Mesothelial cell of epicardium (in vitro differentiated cells): ENCODE results near the gene FBN1. TPM values are rescaled to one million over a fixed set of nuclear protein-coding genes. Genes with fewer than 3 reads are reported as not detected.
A peak's percentile ranks its signal among the peaks of the same experiment; 100 is the strongest.

ENCODE experiments used
- DNase-seq, 2 experiments: peaks; one replicate each; pipeline ENCODE4 v3.0.0; 2021; ENCODE audit warnings: low spot score in 2 of 2; ENCODE audit not compliant: unreplicated experiment in 2 of 2
- H3K27ac Mint-ChIP-seq: 2 replicates; pipeline ENCODE4 v1.8.0; 2021; ENCODE audit warnings: mixed read lengths
- H3K27me3 Mint-ChIP-seq: 2 replicates; pipeline ENCODE4 v1.8.0; 2021; ENCODE audit warnings: low read depth, mixed read lengths
- H3K36me3 Mint-ChIP-seq: 2 replicates; pipeline ENCODE4 v1.8.0; 2021; ENCODE audit warnings: mixed read lengths
- H3K4me1 Mint-ChIP-seq: 2 replicates; pipeline ENCODE4 v1.8.0; 2021; ENCODE audit warnings: mixed read lengths
- H3K4me3 Mint-ChIP-seq: 2 replicates; pipeline ENCODE4 v1.8.0; 2021; ENCODE audit warnings: mild to moderate bottlenecking, moderate library complexity, mixed read lengths
- H3K9me3 Mint-ChIP-seq: 2 replicates; pipeline ENCODE4 v1.8.0; 2021; ENCODE audit warnings: mixed read lengths
- total RNA-seq: library from RNA; stranded (reverse); gene quantifications from 3 replicates; pipeline ENCODE4 v1.2.1, GENCODE V29; 2021
- TF ChIP-seq, protein P1 (sequence below): fragments of 200-600 bp; sonication (generic); IDR thresholded peaks from one replicate; pipeline ENCODE4 v1.5.0; 2021; ENCODE audit warnings: antibody characterized with exemption; ENCODE audit not compliant: unreplicated experiment

FBN1 gene
- total RNA-seq, 1 donor from 2014 or later, result 67.9 TPM

DNA sequence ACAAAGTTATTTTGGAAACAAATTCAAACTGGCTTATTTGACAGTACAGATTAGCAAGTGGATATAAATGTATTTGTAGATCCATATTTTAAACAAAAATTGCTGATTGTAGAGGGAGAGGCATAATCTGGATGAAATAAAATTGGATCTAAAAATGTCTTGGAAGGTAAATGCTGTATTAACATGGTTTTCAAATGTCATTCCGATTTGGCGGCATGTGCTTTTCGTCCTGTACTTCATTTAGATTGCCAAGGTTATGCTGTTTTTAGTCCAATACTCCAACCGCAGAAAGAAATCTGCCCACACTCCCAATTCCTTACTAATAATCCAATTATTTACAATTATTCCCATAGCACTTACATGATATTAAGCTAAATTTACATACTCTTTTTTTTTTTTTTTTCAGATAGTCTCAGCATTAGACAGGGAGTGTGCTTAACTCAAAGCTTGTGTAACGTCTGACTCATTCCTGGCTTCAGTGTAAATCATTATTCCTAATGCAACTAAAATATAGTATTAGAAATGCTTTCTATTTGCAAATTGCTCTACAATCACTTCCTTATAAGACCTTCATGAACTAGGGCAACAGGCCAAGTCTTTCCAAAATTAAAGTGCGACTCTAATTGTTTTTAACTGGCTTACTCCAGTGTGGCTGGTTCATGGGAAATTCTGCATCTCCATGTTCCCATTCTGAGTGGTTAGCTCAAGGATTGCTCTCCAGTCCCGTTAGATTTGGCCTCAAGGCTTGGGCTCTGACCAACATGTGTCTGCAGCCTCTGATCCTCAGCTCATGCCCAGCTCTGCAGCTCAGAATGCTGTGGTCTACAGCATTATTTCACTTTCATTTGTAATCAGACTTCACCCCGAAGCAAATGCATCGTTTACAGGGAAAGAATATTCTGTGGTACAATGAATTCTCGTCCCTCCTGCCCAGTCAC, 103.9 kb downstream of the FBN1 start:
- Mint-ChIP-seq H3K4me1 (peaks cover 19% of the 10 kb centered on the region), H3K9me3 (no peaks in the 10 kb centered on the region), H3K27me3 (no peaks in the 10 kb centered on the region), H3K4me3 (no peak overlapping the region), H3K36me3 (no peaks in the 10 kb centered on the region), H3K27ac (no peak overlapping the region)
- TF ChIP-seq, protein P1, sequence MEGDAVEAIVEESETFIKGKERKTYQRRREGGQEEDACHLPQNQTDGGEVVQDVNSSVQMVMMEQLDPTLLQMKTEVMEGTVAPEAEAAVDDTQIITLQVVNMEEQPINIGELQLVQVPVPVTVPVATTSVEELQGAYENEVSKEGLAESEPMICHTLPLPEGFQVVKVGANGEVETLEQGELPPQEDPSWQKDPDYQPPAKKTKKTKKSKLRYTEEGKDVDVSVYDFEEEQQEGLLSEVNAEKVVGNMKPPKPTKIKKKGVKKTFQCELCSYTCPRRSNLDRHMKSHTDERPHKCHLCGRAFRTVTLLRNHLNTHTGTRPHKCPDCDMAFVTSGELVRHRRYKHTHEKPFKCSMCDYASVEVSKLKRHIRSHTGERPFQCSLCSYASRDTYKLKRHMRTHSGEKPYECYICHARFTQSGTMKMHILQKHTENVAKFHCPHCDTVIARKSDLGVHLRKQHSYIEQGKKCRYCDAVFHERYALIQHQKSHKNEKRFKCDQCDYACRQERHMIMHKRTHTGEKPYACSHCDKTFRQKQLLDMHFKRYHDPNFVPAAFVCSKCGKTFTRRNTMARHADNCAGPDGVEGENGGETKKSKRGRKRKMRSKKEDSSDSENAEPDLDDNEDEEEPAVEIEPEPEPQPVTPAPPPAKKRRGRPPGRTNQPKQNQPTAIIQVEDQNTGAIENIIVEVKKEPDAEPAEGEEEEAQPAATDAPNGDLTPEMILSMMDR, result no peak
- no peak for DNase-seq

DNA sequence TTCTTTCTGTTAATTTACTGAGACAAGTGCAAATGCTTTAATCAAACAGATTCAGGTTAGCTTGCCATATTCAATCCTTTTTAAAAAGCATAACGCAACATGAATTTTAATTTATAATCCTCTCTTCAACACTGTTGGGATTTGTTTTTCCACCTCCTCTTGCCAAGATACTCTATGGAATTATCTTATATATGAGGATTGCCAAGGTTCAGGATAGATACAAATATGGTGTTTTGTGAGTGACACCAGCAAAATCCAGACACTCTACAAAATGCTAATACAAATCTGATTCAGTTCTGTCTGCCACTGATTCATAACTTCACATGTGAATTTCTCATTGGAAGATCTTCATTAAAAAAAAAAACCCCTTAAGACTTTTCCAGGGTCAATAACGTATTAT, 104.8 kb downstream of the FBN1 start:
- TF ChIP-seq, protein P1, result no peak
- Mint-ChIP-seq H3K4me3 (no peak overlapping the region), H3K27ac (no peak overlapping the region), H3K36me3 (no peaks in the 10 kb centered on the region), H3K27me3 (no peaks in the 10 kb centered on the region), H3K9me3 (no peaks in the 10 kb centered on the region), H3K4me1 (peaks cover 20% of the 10 kb centered on the region)
- no peak for DNase-seq

DNA sequence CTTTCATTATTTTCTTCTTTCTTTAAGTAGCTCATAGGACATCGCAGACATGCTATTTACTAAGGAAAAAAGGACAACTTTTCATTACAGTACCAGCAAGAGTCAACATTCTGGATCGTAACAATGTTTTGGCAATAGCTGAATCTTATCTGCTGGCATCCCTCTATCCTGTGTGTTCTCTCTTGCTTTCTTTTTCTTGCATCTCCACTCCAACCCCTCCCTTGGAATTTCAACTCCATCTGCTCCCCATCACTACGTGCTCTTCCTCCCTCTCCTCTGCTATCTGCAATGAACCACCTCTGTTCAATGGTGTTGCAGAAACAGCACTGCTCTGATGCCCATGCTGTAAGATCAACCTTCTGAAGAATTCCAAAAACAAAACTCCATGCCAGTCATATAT, 106.6 kb downstream of the FBN1 start:
- Mint-ChIP-seq H3K4me3 (no peak overlapping the region), H3K9me3 (no peaks in the 10 kb centered on the region), H3K36me3 (no peaks in the 10 kb centered on the region), H3K27ac (no peak overlapping the region), H3K4me1 (peaks cover 22% of the 10 kb centered on the region), H3K27me3 (no peaks in the 10 kb centered on the region)
- TF ChIP-seq, protein P1, result no peak
- no peak for DNase-seq

DNA sequence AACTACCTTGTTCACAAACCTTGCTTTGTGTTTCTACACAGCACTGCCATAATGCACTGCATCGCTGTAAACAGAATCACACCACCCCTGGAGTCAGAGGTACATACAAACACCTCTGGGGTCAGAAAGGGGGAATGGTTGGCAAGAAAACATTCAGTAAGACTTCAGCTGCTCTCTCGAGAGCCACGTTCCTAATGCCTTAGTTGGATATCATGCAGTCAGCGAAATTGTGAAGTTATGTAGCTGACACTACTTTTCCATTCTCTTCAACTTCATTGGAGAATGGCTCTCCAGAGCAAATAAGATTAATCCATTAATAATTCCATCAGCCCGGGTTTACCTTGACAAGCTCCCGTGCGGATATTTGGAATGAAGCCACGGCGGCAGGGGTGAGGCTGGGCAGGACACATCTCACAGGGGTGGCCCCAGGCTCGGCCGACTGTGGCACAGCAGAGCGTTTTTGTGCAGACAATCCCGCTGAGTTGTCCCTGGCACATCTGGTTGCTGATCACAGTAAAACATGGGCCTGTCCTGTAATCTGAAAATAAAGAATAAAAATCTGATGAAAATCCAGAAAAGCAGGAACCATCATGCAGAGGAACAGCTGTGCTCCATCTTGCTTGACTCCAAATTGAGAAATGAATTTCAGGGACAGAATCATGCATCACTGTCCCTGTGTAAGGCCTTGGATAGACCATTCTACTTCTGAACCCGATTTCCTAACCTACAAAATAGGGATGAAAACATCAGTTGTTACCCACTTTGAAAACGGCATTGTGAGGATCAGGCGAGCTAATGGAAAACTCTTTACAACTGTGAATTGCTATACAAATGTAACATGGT, 108.0 kb downstream of the FBN1 start:
- H3K36me3 Mint-ChIP-seq, result no peaks in the 10 kb centered on the region
- peaks cover 34% of the 10 kb centered on the region for H3K4me1 Mint-ChIP-seq
- TF ChIP-seq, protein P1, result no peak
- H3K27me3 Mint-ChIP-seq, result no peaks in the 10 kb centered on the region
- no peaks in the 10 kb centered on the region for H3K9me3 Mint-ChIP-seq
- no peak for DNase-seq
- peak overlapping the region; percentile 80 for H3K27ac Mint-ChIP-seq
- H3K4me3 Mint-ChIP-seq, result no peak overlapping the region

DNA sequence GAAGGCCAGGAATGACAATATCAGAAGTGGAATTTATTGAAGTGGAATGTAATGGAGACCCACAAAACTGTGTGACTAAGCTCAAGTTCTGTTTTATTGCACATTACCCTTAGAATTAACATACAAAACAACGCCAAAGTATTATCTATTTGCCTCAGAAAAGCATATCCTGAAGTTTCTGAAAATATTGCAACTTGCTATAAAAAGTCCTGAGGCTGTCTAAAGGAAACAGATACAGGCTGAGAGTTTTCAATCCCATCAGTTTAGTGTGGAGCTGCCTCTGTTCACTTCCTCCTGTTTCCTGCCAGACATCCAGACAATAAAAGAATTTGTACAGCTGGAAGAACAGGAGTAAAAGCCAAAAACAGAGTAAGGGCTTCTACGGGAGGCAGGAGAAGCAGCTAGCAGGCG, 108.8 kb downstream of the FBN1 start:
- Mint-ChIP-seq H3K36me3 (no peaks in the 10 kb centered on the region), H3K9me3 (no peaks in the 10 kb centered on the region), H3K27me3 (no peaks in the 10 kb centered on the region), H3K4me1 (peaks cover 34% of the 10 kb centered on the region), H3K4me3 (peak overlapping the region; percentile 2), H3K27ac (peak overlapping the region; percentile 80)
- DNase-seq, result no peak
- TF ChIP-seq, protein P1, result no peak
